Hematopoietic multipotent progenitor cell treated with erythropoietin and hydrocortisone succinate and interleukin-3 and kit ligand, for 4 days (in vitro differentiated cells): ENCODE measurements around the gene SIK3.
"Not testable (repeated sequence)": the region's sequence is repeated elsewhere in the genome, so short reads cannot be mapped to it uniquely, and the experiment has no call there.

Experiments used
- DNase-seq: peaks from one replicate; pipeline ENCODE4 v3.0.0-alpha.2; 2015

Gene SIK3

GRCh38 chr11:117074119-117074518, 24.1 kb downstream of the SIK3 start:
- peak; percentile 58 for DNase-seq

GRCh38 chr11:117073539-117073938, 24.7 kb downstream of the SIK3 start:
- no peak for DNase-seq

GRCh38 chr11:117072517-117073461, 25.4 kb downstream of the SIK3 start:
- peak; percentile 92 for DNase-seq

- DNase-seq, result peak; percentile 87
Measured at GRCh38 chr11:117071344-117071787, 26.9 kb downstream of the SIK3 start.

DNA sequence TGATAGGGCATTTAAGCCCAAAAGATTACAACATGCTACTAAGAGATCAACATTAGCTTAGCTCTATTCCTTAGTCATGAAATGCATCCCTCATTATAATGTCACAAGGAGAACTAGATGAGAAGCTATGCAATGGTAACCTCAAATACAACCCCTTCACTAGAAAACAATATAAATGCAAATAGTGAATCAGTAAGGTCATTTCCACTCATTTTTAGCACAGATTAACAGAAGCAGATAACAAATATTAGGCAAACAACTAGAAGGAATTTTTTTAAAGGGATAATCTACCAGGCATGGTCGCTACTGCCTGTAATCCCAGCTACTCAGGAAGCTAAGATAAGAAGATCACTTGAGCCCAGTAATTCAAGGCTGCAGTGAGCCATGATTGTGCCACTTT, 28.2 kb downstream of the SIK3 start:
- no peak for DNase-seq

DNA sequence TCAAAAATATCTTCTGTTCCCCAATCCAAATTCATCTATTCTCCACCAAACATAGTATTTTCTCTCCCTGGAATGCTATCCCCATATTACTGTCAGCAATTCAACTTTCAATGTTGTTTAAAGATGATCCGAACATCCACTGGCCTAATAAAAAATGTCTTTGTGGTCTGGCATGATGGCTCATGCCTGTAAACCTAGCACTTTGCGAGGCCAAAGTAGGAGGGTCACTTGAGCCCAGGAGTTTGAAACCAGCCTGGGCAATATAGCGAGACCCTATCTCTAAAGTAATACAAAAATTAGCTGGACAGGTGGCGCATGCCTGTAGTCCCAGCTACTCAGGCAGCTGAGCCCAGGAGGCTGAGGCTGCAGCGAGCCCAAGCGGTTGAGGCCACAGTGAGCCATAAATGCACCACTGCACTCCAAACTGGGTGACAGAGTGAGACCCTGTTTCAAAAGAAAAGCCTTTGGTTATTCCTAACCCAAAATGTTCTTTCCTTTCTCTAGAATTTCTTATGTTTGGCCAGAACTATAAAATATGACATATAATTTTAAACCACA, 29.8 kb downstream of the SIK3 start:
- no peak for DNase-seq

- DNase-seq, result no peak
Measured at GRCh38 chr11:117066959-117067358, 31.3 kb downstream of the SIK3 start.

DNA sequence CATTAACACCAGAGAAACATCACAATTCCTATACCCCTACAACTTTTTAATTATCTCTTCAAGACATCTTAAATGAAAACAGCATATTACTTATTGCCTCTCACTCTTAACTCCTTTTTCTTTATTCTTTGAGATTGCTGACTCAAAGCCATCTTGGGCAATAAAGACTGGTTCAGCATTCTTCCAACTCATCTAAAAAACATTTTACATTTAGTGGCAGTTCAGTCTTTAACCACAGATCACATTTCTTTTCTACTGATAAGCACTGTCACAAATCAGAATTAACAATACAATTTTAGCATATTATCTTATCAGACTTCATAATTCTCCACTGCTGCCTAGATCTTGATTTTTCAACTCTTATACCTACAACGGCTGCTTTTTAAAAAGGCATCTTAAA, 34.0 kb downstream of the SIK3 start:
- peak; percentile 66 for DNase-seq

GRCh38 chr11:117062498-117062897, 35.7 kb downstream of the SIK3 start:
- DNase-seq, result no peak

- DNase-seq, result no peak
Measured at GRCh38 chr11:117061256-117061655, 37.0 kb downstream of the SIK3 start.

- no peak for DNase-seq
Measured at GRCh38 chr11:117059611-117060148, 38.5 kb downstream of the SIK3 start.

GRCh38 chr11:117058761-117059261, 39.4 kb downstream of the SIK3 start:
- no peak for DNase-seq

DNA sequence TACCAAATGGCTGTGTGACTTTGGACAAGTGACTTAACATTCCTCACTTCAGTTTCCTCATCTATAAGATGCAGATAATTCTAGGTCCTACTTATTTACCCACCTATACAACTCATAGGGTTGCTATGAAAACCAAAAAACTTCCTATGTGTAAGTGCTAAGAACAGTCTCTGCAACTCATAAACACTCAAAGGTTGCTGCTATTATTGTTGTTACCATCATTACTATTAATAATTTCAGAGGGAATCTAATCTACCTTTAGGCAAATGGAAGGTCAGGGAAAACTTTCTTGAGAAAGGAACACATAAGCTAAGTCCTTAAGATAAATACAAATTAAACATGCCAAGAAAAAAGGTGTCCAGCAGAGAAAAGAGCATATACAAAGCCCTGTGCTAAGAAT, 40.5 kb downstream of the SIK3 start:
- no peak for DNase-seq

- DNase-seq, result no peak
Measured at GRCh38 chr11:117057317-117057716, 40.9 kb downstream of the SIK3 start.

DNA sequence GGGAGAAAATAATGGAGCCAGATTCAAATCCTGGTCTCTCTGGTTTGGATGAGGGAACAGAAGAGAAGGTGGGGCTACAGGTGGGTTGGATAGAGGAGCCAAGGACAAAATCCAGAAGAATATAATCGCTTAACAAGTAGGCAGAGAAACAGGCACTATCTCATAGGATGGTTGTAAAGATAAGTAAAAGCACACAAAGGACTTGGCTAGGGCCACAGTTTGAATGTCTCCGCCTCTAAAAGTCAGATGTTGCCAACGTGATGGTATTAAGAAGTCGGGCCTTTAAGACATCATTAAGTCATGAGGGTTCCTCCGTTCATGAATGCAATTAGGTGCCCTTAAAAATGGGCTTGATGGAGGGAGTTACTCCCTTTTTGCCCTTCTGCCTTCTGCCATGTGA, 42.8 kb downstream of the SIK3 start:
- no peak for DNase-seq

DNA sequence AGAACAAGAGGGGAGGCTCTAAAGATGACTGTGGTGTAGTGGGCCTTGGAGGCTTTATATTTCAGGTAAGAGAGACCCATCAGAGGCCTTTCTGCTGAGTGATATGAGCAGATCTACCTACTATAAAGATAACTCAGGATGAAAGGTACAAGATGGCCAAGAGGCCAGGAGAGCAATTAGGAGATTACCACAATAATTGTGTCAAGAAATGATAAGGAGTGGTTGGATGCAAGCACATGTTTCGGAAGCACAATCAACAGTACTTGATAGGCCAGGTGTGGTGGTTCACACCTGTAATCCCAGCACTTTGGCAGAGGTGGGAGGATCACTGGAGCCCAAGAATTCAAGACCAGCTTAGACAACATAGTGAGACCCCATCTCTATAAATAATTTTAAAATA, 43.8 kb downstream of the SIK3 start:
- DNase-seq, result no peak

GRCh38 chr11:117052196-117053149, 45.8 kb downstream of the SIK3 start:
- DNase-seq, result no peak

DNA sequence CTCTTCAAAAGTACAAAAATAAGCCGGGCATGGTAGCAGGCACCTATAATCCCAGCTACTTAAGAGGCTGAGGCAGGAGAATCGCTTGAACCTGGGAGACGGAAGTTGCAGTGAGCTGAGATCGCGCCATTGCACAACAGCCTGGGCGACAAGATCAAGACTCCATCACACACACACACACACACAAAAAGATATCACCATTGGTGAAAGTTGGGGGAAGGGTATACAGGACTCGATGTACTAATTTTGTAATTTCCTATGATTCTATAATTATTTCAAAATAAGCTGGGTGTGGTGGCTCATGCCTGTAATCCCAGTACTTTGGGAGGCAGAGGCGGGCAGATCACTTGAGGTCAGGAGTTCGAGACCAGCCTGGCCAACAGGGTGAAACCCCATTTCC, 48.1 kb downstream of the SIK3 start:
- DNase-seq, result not testable (repeated sequence)

DNA sequence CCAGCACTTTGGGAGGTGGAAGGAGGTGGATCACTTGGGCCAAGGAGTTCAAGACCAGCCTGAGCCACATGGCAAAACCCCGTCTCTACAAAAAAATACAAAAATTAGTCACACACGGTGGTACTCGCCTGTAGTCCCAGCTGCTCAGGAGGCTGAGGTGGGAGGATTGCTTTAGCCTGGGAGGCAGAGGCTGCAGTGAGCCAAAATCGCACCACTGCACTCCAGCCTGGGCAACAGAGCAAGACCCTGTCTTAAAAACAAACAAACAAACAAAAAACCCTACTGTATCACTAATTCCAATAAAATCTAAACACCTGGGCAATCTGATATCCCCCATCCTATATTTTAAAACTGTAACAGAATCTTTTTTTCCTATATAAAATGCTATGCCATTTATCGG, 51.6 kb downstream of the SIK3 start:
- DNase-seq, result not testable (repeated sequence)

- peak; percentile 31 for DNase-seq
Measured at GRCh38 chr11:117045956-117046355, 52.3 kb downstream of the SIK3 start.

- DNase-seq, result no peak
Measured at GRCh38 chr11:117045196-117045595, 53.0 kb downstream of the SIK3 start.

GRCh38 chr11:117044287-117045035, 53.8 kb downstream of the SIK3 start:
- DNase-seq, result no peak
